GM21737 (cell line): ENCODE measurements around the gene ATPAF2.

Experiments
- ATAC-seq: cut with Tn5 transposase; IDR thresholded peaks from one replicate; pipeline ENCODE4 v1.9.1; 2021; ENCODE audit warnings: mild to moderate bottlenecking, moderate library complexity; ENCODE audit not compliant: unreplicated experiment

ATPAF2 gene

GRCh38 chr17:17987901-17988300 lies 51.1 kb downstream of the ATPAF2 start:
- ATAC-seq, result no peak

- ATAC-seq, result no peak
Observed at GRCh38 chr17:17987187-17987896, 51.6 kb downstream of the ATPAF2 start.

DNA sequence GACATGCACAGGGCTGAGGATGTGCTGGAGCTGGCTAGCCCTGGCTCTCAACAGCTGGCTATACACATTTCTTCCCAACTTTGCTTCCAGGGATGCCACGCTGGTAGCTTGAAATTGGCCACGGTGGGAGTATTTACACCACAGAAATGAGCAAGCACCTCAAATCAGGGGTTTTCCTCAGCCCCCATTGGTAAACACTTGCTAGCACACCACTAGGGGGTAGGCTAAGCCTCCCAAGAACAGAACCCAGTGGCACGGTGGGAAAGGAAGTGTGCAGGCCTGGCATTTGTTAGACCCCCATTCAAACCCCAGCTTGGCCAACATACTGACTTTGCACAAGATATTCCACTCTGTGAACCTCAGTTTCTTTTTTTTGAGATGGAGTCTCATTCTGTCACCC lies 53.4 kb downstream of the ATPAF2 start:
- no peak for ATAC-seq

- no peak for ATAC-seq
Observed at GRCh38 chr17:17985153-17985552, 53.8 kb downstream of the ATPAF2 start.

DNA sequence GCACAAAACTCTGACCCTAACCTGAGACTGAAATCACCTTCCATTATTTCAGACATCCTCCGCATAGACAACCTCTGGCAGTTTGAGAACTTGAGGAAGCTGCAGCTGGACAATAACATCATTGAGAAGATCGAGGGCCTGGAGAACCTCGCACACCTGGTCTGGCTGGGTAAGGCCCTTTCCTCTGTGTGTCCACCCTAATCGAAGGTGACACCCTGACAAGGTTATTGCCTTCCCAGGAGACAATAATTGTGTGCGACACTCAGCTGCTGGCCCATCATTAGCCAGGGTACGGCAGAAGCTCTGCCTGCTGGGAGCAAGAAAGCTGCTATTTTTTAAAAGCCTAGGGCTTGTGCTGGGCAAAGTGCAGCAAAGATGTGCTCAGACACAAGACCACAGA lies 55.2 kb downstream of the ATPAF2 start:
- no peak for ATAC-seq

DNA sequence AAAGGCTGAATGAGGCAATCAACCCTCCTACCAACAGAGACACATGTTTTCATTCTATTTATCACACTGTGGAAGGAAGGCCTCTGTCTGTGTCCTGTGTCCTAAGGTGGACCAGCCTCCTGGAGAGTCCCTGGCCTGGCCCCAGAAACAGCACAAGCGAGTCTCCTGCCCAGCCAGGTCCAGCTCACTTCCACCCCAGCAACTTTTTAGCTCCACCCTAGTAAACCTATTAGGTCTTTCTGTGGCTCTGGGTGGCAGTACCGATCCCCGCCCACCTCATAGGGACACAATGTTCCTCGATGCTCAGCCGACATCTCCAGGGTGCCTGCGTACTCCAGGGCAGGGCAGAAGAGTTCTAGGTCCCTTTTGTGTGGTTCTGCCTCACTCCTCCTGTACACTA lies 55.6 kb downstream of the ATPAF2 start:
- no peak for ATAC-seq

DNA sequence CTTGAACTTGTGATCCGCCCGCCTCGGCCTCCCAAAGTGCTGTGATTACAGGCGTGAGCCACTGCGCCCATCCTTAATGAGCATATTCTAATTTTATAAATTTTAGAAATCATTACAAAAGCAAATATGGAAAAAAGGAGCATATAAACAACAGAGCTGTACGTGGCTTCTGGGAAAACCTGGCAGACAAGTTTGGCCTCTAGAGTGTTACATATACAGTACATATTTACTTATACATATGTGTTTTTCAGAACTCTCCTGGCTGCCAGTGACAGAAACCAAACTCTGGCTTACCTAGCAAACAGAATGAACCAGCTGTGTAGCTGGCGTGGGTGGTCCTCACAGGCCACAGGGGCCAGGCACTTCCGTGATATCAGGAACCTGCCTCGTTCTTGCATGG lies 56.2 kb downstream of the ATPAF2 start:
- no peak for ATAC-seq

DNA sequence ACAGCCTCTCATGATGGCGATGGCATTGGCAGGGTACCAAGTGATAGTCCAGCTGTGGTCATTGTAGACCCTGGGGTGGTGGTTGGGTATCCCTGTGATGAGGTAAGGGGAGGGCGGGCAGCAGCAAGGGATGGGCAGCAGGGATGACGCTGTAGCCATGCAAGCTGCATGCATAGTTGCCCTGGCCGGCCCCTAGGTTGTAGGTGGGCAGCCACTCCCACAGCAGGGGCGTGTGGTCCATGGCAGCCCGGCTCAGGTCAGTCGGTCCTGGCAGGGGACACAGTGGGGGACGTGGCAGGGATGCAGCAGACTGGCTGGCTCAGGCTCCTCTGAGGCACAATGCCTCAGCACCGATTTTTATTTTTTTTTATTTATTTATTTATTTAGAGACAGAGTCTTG lies 57.6 kb downstream of the ATPAF2 start:
- ATAC-seq, result no peak

DNA sequence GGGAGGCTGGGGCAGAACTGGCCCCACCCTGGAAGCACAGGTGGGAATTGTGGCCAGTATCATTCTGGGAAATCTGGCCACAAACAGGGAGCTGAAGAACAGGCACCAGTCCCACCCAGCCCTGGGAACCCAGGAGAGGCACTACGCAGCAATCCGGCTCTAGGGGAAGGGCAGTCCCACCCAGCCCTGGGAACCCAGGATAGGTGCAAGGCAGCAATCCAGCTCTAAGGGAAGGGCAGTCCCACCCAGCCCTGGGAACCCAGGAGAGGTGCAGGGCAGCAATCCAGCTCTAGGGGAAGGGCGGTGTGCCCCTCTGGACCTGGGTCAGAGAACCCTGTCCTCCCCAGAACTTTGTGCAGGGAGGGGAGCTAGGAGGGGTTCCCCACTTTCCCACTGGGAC lies 59.2 kb downstream of the ATPAF2 start:
- ATAC-seq, result no peak

DNA sequence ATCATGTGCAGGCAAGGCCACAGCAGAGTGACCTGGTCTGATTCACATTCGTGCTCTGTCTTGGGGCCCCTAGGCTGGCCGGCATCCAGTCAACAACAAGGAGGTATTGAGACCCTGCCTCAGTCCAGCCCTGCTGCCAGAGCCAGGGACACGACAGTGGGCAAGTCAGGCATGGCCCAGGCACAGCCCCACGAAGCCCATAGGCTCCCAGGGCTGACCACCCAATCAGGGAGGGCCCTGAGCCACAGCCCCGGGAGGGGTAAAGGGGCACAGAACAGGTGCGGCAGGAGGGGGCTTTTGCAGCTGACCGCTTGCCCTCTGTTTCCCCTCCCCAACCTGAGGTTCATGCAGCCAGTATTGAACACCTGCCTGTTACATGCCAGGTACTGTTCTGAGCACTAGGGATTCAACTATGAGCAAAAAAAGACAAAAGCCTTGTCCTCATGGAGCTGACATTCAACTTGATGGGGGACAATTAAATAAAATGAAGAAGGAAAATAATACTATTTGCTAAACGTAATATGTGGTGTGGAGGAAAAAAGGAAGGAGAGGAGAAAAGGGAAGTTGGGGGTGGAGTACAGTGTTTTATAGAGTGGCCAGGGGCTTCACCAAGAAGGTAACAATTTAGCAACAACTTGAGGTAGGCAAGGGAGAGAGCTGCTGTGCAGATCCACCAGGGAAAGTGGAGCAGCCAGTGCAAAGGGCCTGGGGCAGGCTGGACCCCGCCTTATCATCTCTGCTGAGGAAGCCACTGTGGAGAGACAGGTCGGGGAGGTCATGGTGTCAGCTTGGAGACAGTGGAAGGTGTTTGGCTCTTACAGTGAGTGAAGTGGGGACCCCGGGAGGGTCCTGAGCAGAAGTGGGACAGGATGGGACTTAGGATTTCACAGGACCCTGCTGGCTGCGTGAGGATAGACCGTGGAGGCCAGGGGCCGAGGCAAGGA lies 60.2 kb downstream of the ATPAF2 start:
- ATAC-seq, result no peak

DNA sequence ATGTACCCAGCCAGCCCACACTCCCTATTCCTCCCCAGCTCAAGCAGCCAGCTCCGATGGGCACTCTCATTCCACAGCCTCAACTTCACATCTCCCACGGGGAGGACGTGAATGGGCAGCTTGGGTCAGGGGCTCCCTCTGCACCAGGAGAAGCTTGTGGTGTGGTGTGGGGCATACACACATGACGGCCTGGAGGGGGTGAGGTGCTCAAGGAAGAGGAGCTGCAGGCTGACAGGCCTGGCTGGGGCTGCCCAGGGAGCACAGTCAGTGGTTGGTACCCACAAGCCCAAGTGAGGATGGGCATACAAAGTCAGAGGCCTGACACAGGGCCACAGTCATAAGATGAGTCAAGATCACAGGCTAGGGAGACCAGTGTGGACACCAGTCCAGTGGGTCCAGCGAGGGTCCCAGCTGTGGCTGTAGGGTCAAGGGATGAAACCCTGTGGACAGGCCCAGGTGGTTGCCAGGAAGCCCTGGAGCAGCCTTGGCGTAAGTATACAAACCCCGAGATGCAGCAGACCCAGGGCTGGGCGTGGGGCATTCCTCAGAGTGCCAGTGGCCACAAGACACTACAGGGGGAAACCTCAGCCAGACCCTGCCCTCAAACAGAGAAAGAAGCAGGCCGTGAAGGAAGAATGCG lies 61.9 kb downstream of the ATPAF2 start:
- no peak for ATAC-seq

DNA sequence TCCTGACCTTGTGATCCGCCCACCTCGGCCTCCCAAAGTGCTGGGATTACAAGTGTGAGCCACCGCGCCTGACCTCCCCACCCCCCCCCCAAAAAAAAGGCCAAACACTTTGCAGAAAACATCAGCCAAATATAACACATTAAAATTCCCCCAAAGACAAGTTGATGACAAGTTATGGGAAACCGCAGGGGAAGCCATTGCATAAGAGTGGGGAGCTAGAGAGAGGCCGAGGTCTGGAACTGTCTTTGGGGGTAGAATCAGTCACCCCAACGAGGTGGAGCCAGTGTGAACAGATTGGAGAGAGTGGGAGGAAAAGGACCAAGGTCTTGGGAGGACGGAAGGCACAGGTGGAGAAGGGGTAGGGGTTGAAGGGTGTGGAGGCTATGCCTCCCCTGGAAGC lies 63.5 kb downstream of the ATPAF2 start:
- ATAC-seq, result no peak

DNA sequence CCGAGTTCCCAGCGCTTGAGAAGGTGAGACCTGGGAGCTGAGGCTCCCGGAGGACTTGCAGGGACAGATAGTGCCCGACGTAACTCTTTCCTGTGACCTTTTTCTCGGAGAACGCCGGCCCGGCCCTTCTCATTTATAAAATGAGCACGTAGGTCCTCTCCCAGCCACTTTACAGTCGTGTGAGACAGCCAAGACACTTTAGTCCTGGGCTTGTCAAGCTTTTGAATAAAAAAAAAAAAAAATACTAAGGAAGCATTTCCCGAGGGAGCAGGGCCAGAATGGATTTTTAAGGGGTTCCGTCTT lies 66.1 kb downstream of the ATPAF2 start:
- no peak for ATAC-seq

DNA sequence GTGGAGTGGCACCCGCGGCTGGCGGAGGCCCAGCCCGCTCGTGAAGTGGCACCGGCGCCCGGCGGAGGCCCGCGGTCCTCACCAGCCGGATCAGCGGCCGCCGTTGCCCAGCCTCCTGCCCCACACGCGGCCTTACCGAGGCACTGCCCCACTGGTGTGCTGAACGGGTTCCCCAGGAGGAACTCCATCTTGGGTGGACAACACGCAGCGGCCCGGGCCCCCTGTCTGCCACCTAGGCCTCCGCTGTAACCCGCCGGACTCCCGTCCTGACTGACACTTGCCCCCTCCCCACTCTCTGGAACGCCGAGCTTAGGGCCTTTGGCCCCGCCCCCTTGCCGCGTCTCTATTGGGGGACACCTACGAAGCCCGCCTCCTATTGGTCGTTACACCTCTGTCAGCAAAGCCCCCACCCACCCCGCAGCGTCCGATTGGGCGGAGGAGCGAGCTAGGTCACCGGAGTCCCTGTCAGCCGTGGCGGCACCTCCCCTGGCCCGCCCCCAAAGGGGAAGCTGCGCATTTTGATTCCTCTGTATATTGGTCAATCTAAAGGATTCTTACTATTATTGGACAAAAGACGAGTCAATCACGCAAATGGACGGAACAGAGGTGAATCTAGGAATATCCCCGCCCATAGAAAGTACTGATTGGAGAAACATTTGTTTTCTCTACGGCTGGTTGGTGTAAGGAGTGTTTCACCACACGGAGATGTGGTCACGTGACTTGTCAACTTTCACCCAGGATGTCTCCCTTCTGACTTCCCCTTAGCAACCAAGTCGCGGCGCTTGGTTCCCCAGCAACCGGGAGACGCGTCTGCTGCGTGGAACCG lies 66.6 kb downstream of the ATPAF2 start, which contains the start of the genes DRC3 and TOM1L2:
Gene DRC3 (plus strand): TSS at position 737 of the 826 bp plus-strand sequence. CDS start 4,737 bp downstream, outside the sequence.
Gene TOM1L2 (minus strand): TSS at position 275 of the 826 bp plus-strand sequence. CDS start 87 bp downstream, at position 188.
- peak; percentile 93 for ATAC-seq

DNA sequence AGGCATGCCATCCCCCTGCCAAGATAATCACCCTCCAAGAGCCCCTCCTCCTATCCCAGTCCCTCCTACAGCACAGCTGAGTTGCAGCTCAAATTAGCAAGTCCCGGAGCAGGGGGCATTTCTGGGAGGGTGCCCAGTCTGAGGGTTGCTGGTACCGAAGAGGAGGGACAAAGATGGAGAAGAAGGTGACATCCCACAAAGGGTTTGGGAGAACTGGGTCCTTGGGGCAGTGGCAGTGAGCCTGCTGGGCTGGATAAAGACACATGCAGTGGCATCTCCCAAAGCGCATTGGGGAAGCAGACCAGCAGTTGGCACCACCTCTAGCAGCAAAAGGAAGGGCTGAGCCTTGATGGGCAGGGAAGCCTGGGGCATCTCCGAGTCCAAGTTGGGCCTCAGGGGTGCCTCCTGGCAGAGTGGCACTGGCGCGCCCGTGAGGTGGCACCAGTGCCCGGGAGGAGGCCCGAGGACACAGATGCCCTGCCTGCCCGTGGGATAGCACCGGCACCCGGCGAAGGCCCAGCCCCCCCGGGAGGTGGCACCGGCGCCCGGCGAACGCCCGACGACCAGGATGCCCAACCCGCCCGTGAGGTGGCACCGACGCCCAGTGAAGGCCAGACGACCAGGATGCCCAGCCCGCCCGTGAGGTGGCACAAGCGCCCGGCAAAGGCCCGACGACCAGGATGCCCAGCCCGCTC lies 67.4 kb downstream of the ATPAF2 start:
- ATAC-seq, result peak; percentile 3

- no peak for ATAC-seq
Observed at GRCh38 chr17:17970699-17971430, 68.1 kb downstream of the ATPAF2 start.
